ENCODE results near the gene HLA-F.

HLA-F gene

GRCh38 chr6:29724937-29725869, 2.0 kb downstream of the HLA-F start:
- no peak for DNase-seq

GRCh38 chr6:29726001-29726400, 2.8 kb downstream of the HLA-F start:
- no peak for DNase-seq

GRCh38 chr6:29726571-29727194, 3.4 kb downstream of the HLA-F start:
- DNase-seq, result no peak

- DNase-seq, result no peak
Observed at GRCh38 chr6:29727637-29728036, 4.4 kb downstream of the HLA-F start.

DNA sequence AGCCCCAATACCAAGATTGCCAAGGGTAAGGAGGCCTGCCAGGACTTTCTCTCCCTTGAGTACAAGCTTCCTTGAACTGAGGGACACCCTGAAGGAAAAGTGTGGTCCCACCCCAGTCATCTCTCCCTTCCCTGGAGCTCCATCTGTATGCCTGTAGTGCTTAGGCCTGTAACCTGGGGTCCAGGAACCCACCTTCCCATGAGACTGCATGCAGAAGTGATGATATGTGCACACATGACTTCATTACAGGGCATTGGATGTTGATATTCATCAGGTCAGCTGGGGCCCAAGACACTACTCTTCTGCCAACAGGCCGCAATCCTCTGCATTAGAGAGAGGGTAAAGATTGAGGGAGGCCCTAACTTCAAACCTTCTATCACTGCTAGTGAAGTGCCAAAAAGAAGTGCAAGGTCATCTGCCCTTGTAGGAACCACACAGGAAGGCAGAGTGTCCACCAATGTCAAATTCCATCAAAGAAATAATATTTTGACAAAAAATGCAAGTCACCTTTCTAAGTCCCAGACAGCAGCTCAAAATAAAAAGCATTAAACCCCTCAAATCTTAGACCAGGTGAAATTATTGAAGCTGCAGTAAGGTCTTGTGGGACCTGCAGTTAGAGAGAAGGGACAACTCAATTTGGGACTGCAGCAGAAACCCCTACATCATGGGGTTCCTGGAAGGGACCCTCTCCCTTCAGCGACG, 5.1 kb downstream of the HLA-F start:
- DNase-seq, result no peak

- DNase-seq, result no peak
Observed at GRCh38 chr6:29728875-29729270, 5.6 kb downstream of the HLA-F start.

GRCh38 chr6:29729774-29730328, 6.6 kb downstream of the HLA-F start:
- no peak for DNase-seq

GRCh38 chr6:29730575-29731126, 7.4 kb downstream of the HLA-F start:
- no peak for DNase-seq

DNA sequence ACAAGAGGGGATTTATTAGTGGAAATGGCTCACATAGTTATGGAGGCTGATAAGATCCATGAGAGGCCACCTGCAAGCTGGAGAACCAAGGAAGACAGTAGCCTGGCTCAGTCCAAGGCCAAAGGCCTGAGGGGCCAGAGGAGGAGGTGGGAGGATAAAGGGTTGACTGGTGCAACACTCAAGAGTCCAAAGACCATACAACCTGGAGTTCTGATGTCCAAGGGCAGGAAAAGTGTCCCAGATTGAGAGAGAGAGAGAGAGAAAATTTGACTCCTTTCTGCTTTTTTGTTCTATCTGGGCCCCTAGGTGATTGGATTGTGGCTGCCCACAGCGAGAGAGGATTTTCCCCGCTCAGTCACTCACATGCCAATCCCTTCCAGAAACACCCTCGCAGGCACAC, 8.0 kb downstream of the HLA-F start:
- DNase-seq, result no peak

DNA sequence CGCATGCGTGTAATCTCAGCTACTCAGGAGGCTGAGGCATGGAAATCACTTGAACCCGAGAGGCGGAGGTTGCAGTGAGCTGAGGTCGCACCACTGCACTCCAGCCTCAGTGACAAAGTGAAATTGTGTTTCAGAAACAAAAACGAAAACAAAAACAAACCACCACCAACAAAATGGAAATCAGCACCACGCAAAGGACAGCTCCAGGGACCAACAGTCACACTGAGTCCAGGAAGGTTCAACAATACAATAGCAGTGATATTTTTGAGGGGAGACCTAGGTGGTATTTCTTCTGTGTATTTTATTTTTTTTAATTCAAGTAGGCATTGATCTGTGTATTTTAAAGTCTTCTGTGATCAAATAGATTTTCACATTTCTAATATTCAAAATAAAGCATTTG, 9.8 kb downstream of the HLA-F start:
- DNase-seq, result no peak

DNA sequence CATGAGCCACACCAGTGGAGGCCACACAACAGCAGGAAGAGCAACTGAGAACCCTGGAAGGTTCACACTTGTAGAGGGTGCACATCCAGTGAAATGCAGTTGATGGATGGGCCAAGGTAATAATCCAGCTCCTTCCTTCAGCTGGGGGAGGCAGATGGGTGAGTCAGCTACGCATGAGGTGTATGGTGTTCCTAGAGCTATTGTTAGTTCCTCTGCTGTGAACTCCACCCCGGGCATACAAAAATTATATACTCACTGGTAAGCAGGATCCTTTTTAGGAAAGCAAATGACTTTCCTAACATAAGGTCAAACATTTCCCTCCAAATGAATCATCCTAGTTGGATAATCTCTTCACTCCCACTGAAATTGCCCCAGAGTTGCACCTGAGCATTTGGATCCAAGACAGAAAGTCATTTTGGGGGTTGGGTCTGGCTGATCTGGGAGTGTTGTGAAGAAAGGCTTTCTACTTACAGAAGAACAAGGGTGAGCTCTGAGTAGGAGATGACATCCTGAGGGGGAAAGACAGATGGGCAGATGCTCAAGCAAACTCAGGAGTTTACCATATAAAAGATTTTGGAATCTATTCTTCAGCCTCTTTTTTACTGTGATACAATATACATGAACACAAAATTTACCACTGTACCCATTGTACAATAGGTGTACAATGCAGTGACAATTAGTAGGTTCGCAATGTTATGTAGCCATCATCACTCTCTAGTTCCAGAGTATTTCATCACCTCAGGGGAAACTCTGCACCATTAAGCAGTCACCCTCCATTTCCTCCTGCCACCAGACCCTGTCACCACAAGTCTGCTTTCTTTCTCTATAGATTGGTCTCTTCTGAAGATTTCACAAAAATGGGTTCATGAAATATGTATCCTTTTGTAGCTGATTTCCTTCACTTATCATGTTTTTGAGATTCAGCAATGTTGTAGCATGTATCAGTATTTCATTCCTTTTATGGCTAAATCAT, 11.1 kb downstream of the HLA-F start:
- DNase-seq, result no peak

- no peak for DNase-seq
Observed at GRCh38 chr6:29736563-29736962, 13.3 kb downstream of the HLA-F start.

DNA sequence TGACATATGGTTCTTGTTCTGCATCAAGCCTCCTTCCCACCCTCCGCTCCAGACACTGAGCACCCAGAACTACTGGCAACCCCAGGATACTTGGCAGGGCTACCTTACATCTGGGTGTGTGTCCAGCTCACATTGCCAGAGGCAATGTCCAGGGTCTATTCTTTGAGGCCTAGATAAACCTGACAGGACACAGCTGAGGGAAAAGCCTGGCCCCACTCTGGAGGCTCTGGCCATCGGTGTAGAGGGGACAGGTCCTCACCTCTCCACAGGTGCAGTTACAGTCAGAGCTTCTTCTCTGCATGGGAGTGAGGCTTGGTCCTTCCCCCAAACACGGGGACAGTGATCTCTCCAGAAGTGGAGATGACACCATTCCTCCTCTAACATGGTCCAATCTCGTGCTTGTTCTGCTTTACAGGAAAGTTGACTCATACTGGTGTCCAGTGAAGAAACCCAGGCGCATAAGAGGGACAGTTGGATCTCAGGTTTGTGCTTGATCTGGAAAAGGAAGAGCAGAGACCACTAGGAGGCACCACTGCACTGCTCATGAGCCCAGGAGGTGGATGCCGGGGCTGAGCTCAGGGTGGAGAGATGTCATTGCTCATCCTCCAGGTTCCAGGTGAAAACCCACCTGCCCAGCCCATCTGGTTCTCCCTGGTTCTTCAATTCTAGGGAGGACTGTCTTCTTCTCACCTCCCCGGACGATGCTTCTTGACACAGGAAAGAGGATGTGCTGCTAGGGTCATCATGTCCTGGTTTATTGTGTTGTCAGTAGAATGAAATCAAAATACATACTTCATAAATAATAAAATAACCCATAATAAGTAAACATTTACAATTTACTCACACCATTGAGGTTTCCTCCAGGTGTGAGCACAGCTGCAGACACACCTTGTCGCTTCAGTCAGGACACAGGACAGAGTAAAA, 14.7 kb downstream of the HLA-F start:
- no peak for DNase-seq

DNA sequence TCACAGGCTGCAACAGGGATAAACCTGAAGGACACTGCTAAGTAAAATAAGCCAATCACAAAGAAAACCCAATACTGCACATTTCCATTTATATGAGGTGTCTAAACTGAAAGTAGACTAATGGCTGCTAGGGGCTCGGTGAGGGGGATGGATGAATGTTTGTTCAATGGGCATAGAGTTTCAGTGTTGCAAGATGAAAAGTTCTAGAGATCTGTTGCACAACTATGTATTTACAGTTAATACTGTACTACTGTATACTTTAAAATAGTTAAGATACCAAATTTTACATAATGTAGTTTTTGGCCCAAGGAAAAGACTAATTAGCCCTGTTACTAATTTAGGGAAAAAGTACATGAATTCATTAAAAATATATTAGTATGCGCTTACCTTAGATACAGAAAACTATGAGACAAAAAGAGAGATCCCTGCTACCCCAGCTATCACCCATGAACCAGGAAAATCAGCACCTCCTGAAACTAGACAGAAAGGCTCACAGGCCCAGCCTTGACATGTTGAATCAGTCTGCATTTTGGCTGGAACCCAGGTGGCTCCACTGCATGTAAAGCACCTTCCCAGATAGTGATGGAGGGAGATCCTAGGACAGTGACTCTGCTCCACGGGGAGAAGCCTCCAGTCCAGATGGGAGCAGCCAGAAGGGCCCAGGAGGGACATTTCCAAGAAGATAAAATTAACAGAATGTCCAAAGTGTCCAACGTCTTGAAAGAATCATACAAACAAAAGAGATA, 16.1 kb downstream of the HLA-F start:
- DNase-seq, result no peak

DNA sequence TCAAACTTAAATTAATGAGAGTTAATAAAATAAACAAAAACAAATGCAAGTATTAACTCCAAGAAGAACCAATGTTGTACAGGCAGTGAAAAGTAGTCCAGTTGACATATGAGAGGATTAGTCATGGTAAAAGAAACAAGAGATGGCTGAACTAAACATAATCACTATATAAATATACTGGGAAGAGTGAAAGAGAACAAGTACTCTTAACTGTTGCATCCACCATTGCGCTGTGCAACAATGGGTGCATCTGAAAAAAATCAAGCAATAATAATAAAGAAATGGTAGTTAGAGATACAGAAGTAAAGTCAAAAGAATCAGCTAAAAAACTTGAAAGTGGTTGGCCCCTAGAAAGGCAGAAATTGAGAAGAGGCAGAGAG, 16.6 kb downstream of the HLA-F start:
- no peak for DNase-seq

- DNase-seq, result no peak
Observed at GRCh38 chr6:29741592-29741991, 18.4 kb downstream of the HLA-F start.

DNA sequence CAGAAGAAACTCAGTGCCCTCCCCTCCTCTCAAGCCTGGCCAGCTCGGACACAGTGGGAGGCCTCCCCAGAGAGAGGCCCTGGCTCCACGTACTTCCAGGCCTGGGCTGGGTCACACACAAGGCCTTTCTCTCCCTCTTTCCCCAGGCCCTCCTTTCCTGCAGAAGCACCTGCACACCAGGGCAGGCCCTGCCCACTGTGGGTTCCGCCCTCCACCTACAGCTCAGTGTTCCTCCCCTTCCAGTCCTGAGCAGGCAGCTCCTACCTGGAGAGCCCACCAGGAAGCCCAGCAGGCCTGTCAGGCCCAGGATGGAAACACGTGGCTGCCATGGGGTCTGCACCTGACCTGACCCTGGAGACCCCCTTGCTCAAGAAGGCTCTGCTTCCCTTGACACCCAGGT, 18.9 kb downstream of the HLA-F start:
- no peak for DNase-seq

GRCh38 chr6:29743025-29743424, 19.8 kb downstream of the HLA-F start:
- no peak for DNase-seq

DNA sequence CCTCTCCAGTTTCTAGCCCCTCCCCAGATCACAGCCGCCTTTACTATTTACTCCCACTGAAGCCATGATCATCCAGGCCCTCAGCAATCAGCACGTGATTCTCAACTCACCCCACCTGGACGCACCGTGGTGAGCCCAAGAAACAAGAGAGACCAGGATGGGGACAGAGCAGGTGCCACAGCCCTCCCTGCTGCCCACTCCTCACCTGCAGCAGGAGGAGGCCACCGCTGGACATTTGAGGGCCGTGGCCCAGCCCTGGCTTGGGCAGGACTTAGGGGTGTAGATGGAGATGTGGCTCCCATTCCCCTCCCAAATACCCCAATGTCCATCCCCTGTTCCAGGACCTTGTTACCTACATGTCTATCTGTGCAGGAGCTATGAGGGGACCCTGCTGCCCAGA, 20.3 kb downstream of the HLA-F start:
- no peak for DNase-seq

DNA sequence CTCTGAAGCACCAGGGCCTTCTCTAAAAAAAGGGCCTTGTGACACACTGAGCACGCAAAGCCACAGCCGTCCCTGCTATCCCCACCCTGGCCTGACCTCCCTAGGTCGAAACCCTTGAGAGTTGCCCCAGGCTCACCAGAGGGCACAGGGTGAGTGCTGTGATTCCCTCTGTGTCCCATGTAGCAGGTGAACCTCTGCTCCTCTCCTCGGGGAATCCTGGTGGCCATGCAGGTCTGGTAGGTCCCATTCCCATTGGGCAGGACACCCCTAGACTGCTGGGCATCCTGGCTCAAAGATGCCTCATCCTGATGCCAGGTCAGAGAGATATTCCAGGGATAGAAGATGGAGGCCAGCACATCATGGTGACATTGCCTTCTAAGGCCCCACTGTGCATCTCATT, 20.9 kb downstream of the HLA-F start:
- DNase-seq, result no peak
